GM06990 (cell line): ENCODE data around the gene PLA2G2D.

ENCODE experiments used
- DNase-seq: peaks from one replicate; pipeline ENCODE4 v3.0.0-alpha.2; 2011; ENCODE audit not compliant: insufficient read length; ENCODE audit errors: extremely low read depth
- H3K27me3 ChIP-seq: replicated peaks from 2 replicates; pipeline ENCODE4 v1.6.0; 2011; ENCODE audit warnings: low read length; ENCODE audit not compliant: control insufficient read depth, insufficient read depth
- H3K36me3 ChIP-seq: 2 replicates; pipeline ENCODE4 v1.5.1; 2011; ENCODE audit warnings: low read length; ENCODE audit not compliant: control insufficient read depth, insufficient read depth
- H3K4me3 ChIP-seq: replicated peaks from 2 replicates; pipeline ENCODE4 v1.5.1; 2011; ENCODE audit warnings: low read depth, mild to moderate bottlenecking, control low read depth, low read length
- TF ChIP-seq, protein P1 (sequence below): IDR thresholded peaks from 2 replicates; pipeline ENCODE4 v1.5.1; 2011; ENCODE audit warnings: low read length, control low read depth, mild to moderate bottlenecking, inconsistent platforms; ENCODE audit not compliant: insufficient read depth, poor library complexity, severe bottlenecking

Gene PLA2G2D

DNA sequence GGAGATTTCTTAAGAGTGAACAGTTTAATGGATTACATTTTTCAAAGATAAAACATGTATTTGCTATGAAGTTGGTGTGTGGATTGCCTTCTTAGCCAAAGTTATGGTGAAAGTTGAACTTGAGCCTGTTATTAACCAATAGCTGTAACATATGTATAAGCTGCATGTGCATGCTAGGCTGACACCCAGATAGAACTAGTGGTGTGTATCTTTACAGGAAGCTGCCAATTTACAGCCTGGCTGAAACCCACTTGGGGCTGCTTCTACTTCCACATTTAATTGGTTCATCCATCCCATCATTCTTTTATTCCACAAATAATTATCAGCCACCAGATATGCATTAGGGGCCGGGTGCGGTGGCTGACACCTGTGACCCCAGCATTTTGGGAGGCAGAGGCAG, 46.1 kb downstream of the PLA2G2D start:
- H3K36me3 ChIP-seq, result no peaks in the 10 kb centered on the region
- DNase-seq, result no peak
- H3K4me3 ChIP-seq, result no peak overlapping the region
- no peaks in the 10 kb centered on the region for H3K27me3 ChIP-seq
- TF ChIP-seq, protein P1, sequence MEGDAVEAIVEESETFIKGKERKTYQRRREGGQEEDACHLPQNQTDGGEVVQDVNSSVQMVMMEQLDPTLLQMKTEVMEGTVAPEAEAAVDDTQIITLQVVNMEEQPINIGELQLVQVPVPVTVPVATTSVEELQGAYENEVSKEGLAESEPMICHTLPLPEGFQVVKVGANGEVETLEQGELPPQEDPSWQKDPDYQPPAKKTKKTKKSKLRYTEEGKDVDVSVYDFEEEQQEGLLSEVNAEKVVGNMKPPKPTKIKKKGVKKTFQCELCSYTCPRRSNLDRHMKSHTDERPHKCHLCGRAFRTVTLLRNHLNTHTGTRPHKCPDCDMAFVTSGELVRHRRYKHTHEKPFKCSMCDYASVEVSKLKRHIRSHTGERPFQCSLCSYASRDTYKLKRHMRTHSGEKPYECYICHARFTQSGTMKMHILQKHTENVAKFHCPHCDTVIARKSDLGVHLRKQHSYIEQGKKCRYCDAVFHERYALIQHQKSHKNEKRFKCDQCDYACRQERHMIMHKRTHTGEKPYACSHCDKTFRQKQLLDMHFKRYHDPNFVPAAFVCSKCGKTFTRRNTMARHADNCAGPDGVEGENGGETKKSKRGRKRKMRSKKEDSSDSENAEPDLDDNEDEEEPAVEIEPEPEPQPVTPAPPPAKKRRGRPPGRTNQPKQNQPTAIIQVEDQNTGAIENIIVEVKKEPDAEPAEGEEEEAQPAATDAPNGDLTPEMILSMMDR, result no peak

DNA sequence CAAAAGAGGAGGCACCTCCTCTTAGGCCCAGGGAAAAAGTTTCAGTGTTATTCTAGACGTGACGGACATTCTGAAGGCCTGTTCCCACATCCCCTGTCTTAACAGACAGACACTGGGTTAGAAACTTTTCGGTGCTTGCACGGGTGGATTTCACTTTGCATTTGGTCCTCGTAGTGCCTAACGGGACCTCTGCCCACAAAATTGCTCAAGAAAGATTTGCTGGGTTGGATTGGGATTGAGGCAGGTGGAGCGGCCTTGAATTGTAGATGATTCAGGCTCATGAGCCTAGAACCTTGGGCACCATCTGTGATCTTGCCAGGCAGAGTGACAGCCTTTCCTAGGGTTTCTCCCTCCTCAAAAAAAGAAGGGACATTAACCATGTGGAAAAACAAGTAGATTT, 46.6 kb downstream of the PLA2G2D start:
- Histone ChIP-seq H3K27me3 (no peaks in the 10 kb centered on the region), H3K36me3 (no peaks in the 10 kb centered on the region), H3K4me3 (no peak overlapping the region)
- TF ChIP-seq, protein P1, result no peak
- no peak for DNase-seq

DNA sequence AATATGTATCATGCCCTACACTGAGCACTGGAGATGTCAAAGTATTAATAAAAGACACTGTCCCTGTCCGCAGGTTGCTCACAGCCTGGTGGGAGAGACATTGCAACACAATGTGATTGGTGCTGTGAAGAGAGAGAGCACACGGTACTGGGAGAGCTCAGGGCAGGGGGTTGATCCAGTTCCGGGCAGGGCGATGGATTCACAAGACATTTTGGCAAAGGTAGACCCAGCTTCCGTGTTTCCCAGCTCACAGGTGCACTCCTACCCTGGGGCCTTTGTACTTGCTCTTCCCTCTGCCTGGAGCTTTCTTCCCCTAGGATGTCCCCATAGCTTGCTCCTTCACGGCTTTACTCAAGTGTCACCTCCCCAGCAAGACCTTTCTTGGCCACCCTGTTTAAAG, 47.9 kb downstream of the PLA2G2D start:
- H3K36me3 ChIP-seq, result no peaks in the 10 kb centered on the region
- no peak for DNase-seq
- no peak overlapping the region for H3K4me3 ChIP-seq
- H3K27me3 ChIP-seq, result no peaks in the 10 kb centered on the region
- TF ChIP-seq, protein P1, result no peak

DNA sequence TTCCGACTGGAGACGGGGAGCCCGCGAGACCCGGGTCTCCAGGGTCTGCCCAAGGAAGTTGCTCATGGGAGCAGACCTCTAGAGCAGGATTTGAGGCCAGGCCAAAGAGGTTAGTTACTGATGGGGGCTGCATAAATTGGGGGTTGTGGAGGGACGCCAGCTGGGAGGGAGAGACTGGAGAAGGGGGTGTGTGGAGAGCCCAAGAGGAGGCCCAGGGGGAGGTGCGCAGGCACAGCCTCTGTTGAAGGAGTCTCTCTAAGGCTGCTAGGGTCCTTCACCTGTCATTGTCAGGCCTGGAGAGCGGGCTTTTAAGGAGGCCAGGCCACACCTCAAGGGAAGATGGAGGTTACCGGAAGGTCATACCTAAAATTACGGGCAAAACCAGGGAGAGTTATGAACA, 49.0 kb downstream of the PLA2G2D start:
- TF ChIP-seq, protein P1, result no peak
- no peak overlapping the region for H3K4me3 ChIP-seq
- H3K36me3 ChIP-seq, result no peaks in the 10 kb centered on the region
- no peak for DNase-seq
- H3K27me3 ChIP-seq, result no peaks in the 10 kb centered on the region

DNA sequence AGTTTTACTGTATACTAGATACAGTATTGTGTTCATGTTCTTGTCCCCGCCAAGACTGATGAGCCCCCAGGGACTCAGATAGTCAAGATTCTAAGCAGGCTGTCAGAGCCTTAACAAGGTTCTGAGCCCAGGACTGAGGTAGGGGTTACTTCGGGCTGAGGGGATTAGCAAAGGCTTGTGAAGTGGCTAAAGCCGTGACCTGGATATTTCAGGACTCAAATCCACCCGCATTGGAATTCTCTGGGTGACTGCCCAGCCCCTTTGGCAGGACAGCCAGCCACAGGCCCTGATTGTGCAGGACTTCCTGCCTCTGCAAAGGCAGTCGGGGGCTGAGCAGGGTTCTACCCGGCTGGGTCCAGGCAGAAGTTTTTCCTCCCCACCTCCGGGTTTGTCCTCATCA, 49.5 kb downstream of the PLA2G2D start, which contains the start of gene PLA2G5:
Gene PLA2G5 (plus strand): TSS at position 321 of the 400 bp plus-strand sequence. CDS start 14,637 bp downstream, outside the sequence.
- TF ChIP-seq, protein P1, result no peak
- no peak for DNase-seq
- Histone ChIP-seq H3K36me3 (no peaks in the 10 kb centered on the region), H3K4me3 (no peak within 1 kb of the TSS), H3K27me3 (no peaks in the 10 kb centered on the region)

DNA sequence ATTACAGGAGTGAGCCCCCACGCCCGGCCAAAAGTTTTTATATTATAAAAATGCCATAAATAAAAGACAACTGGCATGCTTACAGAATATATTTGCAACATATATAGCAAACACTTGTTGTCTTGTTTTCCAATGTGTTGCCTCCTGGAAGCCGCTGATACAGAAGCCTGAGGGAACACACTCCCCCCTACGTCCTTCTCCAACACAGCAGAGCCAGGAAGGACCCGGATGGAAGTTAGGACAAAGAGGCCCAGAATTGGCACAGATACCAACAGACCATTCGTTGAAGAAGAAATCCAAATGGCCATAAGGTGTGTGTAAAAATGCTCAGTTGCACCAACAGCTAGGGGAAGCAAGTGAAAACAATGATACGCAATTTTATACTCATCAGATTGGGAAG, 50.6 kb downstream of the PLA2G2D start:
- TF ChIP-seq, protein P1, result no peak
- Histone ChIP-seq H3K4me3 (no peak overlapping the region), H3K36me3 (no peaks in the 10 kb centered on the region), H3K27me3 (no peaks in the 10 kb centered on the region)
- DNase-seq, result no peak
